NCI-H146 treated with DMSO at 0.1 percent for 48 hours (cell line): ENCODE results near the gene PDLIM7.
A peak's percentile ranks its signal among the peaks of the same experiment; 100 is the strongest.

Experiments used
- DNase-seq: peaks from one replicate; lab custom pipeline; 2025; ENCODE audit not compliant: unreplicated experiment; lab: John Stamatoyannopoulos, UW

Gene PDLIM7

GRCh38 chr5:177458912-177459350 lies 38.5 kb downstream of the PDLIM7 start:
- no peak for DNase-seq

- no peak for DNase-seq
These were observed 39.3 kb downstream of the PDLIM7 start for GRCh38 chr5:177457852-177458681.

GRCh38 chr5:177456976-177457851 lies 40.2 kb downstream of the PDLIM7 start:
- peak; percentile 74 for DNase-seq

- DNase-seq = no peak
These were observed 40.8 kb downstream of the PDLIM7 start for GRCh38 chr5:177456591-177456964.

- DNase-seq = peak; percentile 57
These were observed 41.5 kb downstream of the PDLIM7 start for GRCh38 chr5:177455661-177456590.

- peak; percentile 28 for DNase-seq
These were observed 42.3 kb downstream of the PDLIM7 start for GRCh38 chr5:177455036-177455660.

GRCh38 chr5:177454397-177455035 lies 42.9 kb downstream of the PDLIM7 start:
- DNase-seq = peak; percentile 55

- DNase-seq = no peak
These were observed 43.5 kb downstream of the PDLIM7 start for GRCh38 chr5:177453852-177454396.

- DNase-seq = peak; percentile 6
These were observed 44.4 kb downstream of the PDLIM7 start for GRCh38 chr5:177452688-177453638.

- no peak for DNase-seq
These were observed 46.6 kb downstream of the PDLIM7 start for GRCh38 chr5:177450667-177451424.

- DNase-seq = no peak
These were observed 48.0 kb downstream of the PDLIM7 start for GRCh38 chr5:177449140-177450061.

GRCh38 chr5:177448244-177448950 lies 49.0 kb downstream of the PDLIM7 start:
- no peak for DNase-seq

GRCh38 chr5:177447611-177448243 lies 49.7 kb downstream of the PDLIM7 start:
- DNase-seq = no peak

GRCh38 chr5:177447066-177447610 lies 50.3 kb downstream of the PDLIM7 start:
- peak; percentile 2 for DNase-seq
